ENCODE results near the gene C5orf34.
"Not testable (repeated sequence)": the region's sequence is repeated elsewhere in the genome, so short reads cannot be mapped to it uniquely, and the experiment has no call there.

The C5orf34 gene

DNA sequence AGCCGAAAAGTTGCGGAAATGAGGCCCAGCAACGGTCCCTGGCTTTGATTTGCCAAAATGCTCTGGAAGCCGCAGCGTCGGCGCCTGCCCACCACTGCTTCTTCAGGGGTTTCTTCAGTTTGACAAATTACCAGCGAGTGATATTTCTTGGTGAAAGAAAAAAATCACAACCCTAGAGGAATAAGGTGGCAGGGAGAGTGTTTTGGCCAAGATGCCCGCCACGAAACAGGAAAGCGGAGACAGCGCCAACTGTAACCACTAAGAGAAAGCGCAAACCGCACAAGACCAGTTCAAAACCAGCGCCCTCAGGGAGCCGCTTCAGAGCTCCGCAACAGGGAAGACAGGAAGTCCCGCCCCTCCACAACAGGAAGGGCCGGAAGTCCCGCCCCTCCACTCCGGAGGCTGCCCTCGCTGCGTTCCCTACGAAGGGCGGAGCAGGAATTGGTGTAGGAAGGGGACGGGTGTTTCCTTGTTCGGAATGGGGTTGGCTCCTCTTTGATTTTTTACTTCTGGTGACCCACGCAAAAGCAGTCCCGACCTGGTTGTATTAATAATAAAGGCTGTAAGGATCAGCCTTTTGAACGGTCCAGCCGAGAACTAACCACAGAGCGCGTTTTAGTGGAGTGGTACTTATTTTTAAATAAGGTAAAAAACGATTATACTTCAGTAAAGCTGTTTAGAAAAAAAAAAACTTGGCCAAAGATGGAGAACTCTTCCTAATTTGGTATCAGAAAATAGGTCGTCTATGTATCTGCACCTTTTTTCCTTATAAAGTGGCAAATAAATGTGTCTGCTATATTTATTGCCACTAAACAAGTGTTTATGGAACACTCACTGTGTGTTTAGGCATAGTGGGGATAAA is at the start of gene C5orf34:
C5orf34 (minus strand) TSS at position 333 of the 862 bp plus-strand sequence. CDS start 5,809 bp downstream, outside the sequence.
- DNase-seq = peak; percentile 98

DNA sequence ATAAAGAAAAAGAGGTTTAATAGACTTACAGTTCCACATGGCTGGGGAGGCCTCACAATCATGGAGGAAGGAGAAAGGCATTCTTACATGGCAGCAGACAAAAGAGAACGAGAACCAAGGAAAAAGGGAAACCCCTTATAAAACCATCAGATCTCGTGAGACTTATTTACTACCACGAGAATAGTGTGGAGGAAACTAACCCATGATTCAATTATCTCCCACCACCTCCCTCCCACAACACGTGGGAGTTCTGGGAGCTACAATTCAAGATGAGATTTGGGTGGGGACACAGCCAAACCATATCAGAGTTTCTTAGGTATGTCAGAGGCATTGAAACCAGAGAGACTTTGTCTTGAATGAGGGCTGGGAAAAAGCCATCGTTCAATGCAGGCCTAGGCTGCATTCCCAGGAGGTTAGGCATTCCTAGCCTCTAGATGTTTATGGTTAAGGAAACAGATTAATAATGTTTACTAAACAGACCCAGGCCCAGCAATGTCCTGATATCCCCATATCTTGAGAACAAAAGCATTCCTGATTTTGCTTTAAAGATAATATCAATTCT is 49.4 kb upstream of the C5orf34 start:
- no peak for DNase-seq

DNA sequence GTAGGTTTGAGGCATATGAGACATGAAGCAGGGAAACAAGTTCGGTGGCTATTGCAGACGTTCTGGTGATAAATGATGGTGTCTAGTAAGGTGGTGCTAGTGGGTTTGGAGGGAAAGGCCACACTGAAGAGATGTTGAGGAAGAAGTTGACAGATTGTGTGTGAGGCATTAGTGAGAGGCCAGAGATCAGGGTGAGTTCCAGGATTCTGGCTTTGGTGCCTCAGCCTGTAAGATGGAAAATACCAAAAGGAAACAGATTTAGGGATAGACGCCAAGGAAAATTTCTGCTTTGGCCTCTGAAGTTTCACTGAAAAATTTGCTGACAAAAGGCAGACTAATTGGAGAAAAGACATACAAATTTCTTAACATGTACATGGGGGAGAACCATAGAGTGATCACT is 48.4 kb upstream of the C5orf34 start:
- DNase-seq = no peak

DNA sequence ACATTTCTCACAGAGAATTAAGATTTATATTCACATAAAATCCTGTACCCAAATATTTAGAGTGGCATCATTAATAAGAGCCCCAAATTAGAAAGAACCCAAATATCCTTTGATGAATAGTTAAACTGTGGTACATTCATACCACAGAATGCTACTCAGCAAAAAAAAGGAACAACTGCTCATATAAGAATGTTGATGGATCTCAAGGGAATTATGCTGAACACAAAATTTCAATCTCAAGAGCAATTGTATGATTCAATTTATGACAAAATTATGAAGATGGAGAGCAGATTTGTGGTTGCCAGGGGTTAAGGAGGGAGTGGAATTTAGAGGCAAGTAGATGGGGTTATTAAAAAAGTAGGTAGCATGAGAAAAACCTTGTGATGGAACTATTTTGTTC is 46.4 kb upstream of the C5orf34 start:
- DNase-seq = no peak

DNA sequence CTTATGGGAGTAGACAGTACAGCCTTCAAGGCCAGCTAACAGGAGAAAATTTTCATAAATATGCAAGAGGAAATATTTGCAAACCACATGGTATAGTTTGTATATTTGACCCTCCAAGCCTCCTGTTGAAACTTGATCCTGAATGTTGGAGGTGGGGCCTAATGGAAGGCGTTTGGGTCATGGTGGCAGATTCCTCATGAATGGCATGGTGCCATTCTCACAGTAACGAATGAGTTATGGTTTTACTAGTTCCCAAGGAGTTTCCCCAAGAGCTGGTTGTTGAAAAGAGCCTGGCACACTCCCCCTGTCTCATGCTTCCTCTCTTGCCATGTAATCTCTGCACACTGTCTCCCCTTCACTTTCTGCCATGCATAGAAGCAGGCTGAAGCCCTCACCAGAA is 45.2 kb upstream of the C5orf34 start:
- no peak for DNase-seq

DNA sequence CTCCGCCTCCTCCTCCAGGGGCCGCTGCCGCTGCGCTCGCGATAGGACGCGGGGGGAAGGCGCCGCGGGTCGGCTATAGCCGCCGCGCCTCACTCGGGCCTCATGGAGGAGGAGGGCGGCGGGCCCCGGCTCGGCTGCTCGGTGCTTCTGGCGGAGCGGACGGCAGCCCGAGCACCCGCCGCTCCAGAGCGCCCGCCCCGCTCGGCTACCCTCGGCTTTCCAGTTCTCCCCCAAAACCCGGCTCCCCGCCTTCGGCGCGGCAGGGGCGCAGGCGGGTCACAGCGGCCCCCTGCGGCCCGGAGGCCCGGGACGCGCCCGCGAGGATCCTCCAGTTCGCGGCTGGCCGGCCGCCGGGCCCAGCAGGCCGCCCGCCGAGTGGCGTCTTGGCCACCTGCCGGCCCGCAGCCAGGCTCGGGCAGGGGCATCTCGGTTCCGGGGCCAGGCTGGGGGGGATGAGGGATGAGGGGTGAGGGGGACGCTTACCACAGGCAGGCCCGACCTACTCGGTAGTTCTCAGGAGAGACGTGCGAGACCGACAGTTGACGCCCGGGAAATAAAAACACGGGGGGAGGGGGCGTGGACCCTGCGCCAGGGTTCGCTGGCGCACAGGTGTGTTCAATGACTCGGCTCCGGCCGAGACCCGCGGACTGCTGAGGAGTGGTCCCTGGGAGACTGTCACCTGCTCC is 42.1 kb upstream of the C5orf34 start, which contains the start of gene PAIP1:
PAIP1 (minus strand) TSS at position 221 of the 686 bp plus-strand sequence. CDS start 231 bp downstream, outside the sequence.
- DNase-seq = peak; percentile 94

GRCh38 chr5:43556607-43556856 is 41.6 kb upstream of the C5orf34 start:
- DNase-seq = not testable (repeated sequence)

- peak; percentile 84 for DNase-seq
Measured at GRCh38 chr5:43555895-43556606, 41.1 kb upstream of the C5orf34 start.

- no peak for DNase-seq
Measured at GRCh38 chr5:43554497-43554896, 39.5 kb upstream of the C5orf34 start.

DNA sequence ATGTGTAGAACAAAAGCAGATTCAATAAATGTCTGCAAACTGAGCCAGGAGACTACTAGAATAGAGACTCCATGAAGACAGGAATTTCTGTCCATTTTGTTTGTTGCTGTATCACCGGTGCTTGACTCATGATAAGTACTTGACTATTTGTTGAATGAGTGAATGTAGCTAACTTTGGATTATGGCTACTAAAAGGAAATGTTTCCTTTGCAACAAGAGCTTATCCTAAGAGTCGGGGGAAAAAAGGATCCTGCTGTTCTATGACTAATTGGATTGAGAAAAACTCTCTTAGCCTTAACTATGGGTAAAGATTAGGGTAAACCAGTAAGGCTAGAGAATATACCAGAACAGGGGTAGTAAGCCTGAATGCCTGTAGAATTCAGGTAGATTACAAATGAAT is 38.4 kb upstream of the C5orf34 start:
- DNase-seq = no peak

- no peak for DNase-seq
Measured at GRCh38 chr5:43551731-43552130, 36.8 kb upstream of the C5orf34 start.

DNA sequence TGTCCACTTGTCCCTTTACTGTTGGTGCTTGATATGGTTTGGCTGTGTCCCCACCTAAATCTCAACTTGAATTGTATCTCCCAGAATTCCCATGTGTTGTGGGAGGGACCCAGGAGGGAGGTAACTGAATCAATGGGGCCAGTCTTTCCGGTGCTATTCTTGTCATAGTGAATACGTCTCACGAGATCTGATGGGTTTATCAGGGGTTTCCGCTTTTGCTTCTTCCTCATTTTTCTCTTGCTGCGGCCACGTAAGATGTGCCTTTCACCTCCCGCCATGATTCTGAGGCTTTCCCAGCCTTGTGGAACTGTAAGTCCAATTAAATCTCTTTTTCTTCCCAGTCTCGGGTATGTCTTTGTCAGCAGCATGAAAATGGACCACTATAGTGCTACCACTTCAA is 34.3 kb upstream of the C5orf34 start:
- not testable (repeated sequence) for DNase-seq

DNA sequence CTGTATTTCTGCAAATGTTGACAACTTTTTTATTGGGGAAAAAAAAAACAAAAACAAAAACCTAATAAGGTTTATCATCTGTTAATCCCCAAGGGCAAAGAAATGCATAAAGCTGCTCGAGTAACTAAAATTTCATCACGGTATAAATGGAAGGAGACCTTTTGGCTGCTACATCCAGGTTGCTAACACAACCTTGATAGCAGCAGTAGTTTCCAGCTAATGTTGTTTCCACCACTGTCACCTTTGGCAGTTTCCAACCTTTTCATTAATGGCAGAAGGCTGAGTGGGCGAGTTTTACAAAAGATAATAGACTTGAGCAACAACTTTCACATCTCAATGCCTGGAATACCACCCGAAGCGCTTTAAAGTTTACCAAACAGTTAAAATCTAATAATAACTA is 33.4 kb upstream of the C5orf34 start:
- DNase-seq = no peak

- no peak for DNase-seq
Measured at GRCh38 chr5:43547532-43547931, 32.6 kb upstream of the C5orf34 start.

DNA sequence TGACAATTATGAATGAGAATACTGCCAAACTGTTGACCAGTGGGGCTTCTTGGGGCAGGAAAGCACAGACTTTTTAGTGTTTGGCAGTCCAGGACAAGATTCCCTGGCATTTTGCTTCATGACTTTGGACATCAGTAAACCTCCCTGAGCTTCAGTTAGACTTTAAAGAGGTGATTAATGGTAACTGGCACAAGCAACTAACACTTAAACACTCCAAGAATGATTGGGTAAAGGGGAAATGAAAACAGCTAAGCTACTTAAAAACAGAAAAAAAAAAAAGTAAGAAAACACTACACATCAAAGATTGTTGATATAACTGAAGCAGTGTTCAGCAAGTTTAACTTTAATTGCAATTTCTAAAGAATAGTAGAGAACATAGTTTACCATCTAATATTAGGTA is 28.5 kb upstream of the C5orf34 start:
- DNase-seq = no peak

DNA sequence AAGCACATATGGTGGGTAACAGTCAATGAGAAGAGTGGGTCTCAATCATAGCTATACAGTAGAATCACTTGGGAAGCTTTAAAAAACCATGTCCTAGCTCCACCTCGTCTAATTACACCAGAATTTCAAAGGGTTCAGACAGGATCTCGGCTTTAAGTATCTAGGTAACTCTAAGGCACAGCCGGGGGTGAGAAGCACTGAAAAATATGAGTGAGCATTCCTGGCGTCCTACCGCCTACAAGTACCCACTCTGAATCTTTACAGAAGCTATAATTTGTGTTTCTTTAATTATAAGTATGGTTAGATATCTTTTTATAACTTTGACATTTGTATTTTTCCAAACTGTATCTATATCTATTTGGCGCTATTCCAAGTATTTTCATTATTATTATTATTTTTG is 25.8 kb upstream of the C5orf34 start:
- DNase-seq = no peak

DNA sequence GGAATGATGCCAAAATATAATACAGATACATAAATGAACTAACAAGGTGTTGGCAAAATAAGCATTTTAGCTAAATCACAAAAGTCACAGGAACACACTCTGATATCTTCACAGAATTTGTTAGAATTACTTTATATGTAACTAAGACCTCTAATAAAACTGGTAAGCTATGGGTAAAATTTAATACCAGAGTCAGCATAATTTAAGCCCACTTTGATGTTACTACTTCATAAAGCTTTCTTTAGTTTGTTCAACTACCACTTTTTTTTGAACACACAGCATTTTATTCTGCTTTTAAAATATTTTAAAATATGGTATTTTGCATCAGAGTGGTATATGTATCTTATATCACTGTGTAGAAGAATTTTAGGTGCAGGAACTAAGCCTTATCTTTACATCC is 22.0 kb upstream of the C5orf34 start:
- DNase-seq = no peak

- no peak for DNase-seq
Measured at GRCh38 chr5:43533646-43534045, 18.7 kb upstream of the C5orf34 start.

- no peak for DNase-seq
Measured at GRCh38 chr5:43530648-43531047, 15.7 kb upstream of the C5orf34 start.

- no peak for DNase-seq
Measured at GRCh38 chr5:43523662-43524072, 8.7 kb upstream of the C5orf34 start.

GRCh38 chr5:43520615-43521014 is 5.7 kb upstream of the C5orf34 start:
- no peak for DNase-seq

- no peak for DNase-seq
Measured at GRCh38 chr5:43515678-43516048, 715 bp upstream of the C5orf34 start.

GRCh38 chr5:43514471-43514815 is 505 bp downstream of the C5orf34 start:
- no peak for DNase-seq

DNA sequence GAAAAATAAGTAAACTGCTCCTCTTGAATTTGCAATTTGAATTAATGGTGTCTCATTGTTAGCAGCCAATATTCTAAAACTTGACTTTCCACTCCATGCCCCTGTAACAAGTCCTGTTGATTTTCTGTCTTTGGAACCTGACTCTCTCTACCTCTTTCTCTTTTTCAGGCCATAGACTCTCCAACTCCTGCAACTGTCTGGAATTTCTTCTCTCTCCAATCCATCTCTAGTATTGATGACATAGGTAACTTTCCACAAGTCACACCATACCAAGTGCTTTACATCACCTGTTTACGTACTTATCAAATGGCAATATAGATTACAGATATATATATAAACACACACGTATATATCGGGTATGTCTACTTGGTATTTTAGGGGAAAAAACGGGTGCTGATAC is 923 bp downstream of the C5orf34 start:
- DNase-seq = no peak
